SJCRH30 (cell line): ENCODE measurements around the gene HINT1. TPM values are rescaled to one million over a fixed set of nuclear protein-coding genes. Genes with fewer than 3 reads are reported as not detected.

Experiments
- total RNA-seq: library from RNA; depleted of rRNA; stranded (reverse); fragments of >200 nt; shearing (Covaris generic); gene quantifications from 2 replicates; pipeline ENCODE4 v1.2.3, GENCODE V29; 2014; rRNA removed

The HINT1 gene
- total RNA-seq, 1 experiment from 2014 or later, result 350 TPM

Other genes with a start within 250 kb of the HINT1 start
- 21.1 and 21.8 TPM in 2 replicates for gene LYRM7, start 5.7 kb upstream of the HINT1 start, total RNA-seq
- 31.3 and 33.7 TPM in 2 replicates for gene CDC42SE2, start 98.8 kb upstream of the HINT1 start, total RNA-seq